Mucosa of descending colon (tissue), 3 donors: ENCODE data around the gene ACACB. TPM values are rescaled to one million over a fixed set of nuclear protein-coding genes. Genes with fewer than 3 reads are reported as not detected.

Experiments used
- ATAC-seq: fragments of 200-7000 bp; cut with Tn5 transposase; one replicate; pipeline ENCODE4 v1.9.1; 2020; ENCODE audit warnings: mild to moderate bottlenecking, moderate library complexity
- DNase-seq, 3 donors: peaks; one replicate each; pipeline ENCODE4 v3.0.0-alpha.2; 2020
- H3K36me3 ChIP-seq: fragments of 200-600 bp; one replicate; pipeline ENCODE4 v1.8.0; 2021; ENCODE audit warnings: low read depth, mild to moderate bottlenecking
- H3K4me1 ChIP-seq: fragments of 200-600 bp; one replicate; pipeline ENCODE4 v1.8.0; 2021; ENCODE audit warnings: low read depth, mild to moderate bottlenecking
- H3K4me3 ChIP-seq: fragments of 200-600 bp; one replicate; pipeline ENCODE4 v1.8.0; 2021; ENCODE audit warnings: mild to moderate bottlenecking
- H3K9me3 ChIP-seq: fragments of 200-600 bp; one replicate; pipeline ENCODE4 v1.8.0; 2021; ENCODE audit warnings: mild to moderate bottlenecking
- intact Hi-C, 2 donors: fragments of 100-400 bp; cut with DNase I in 1 of 2; cut with micrococcal nuclease in 1 of 2; formaldehyde crosslinking; loops; one replicate each; pipeline versions ENCODE4 v1.11.0 to v1.11.1; 2022; cut with DNase I, micrococcal nuclease
- total RNA-seq, 3 donors: library from RNA; stranded (reverse); fragmentation: NEBNext Ultra II Directional in 2 of 3; extraction: Animal tissue kit (Norgen Biotek cat#: 25700) in 2 of 3; gene quantifications; one replicate each; pipeline versions ENCODE4 v1.2.1 to v1.2.4, GENCODE V29; 2021 to 2023
- TF ChIP-seq, protein P1 (sequence below): fragments of 200-600 bp; IDR thresholded peaks from one replicate; pipeline ENCODE4 v1.8.0; 2022; ENCODE audit warnings: antibody characterized with exemption, mild to moderate bottlenecking
- donor health status: DM: no; HTN: no; CAD: no; lungs with moderate emphysema.
- donor health status: DM: no; HTN: no; CAD: no.
- donor health status: DM: no; HTN: yes; CAD: no.

Gene ACACB
- total RNA-seq, 3 donors from 2014 or later: 54.4 to 155 (median 66.3) TPM

DNA sequence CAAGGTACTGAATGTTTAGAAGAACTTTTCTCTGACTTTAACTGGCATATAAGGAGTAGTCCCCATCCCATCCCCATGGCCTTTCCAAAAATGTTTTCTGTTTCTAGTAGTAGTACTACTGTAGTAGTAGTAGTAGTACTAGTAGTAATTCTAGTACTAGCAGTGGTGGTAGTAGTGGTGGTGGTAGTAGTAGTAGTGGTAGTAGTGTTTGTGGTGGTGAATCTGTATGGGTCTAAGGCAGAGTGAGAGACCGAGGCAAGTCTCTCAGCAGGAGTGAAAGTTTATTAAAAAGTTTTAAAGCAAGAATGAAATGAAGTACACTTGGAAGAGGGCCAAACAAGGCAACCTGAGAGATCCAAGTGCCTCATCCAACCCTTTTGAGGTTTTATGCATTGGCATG is 134.1 kb downstream of the ACACB start:
- Histone ChIP-seq H3K4me1 (peaks cover 4% of the 10 kb centered on the region), H3K9me3 (peaks cover 6% of the 10 kb centered on the region), H3K36me3 (peaks cover 6% of the 10 kb centered on the region), H3K4me3 (no peak overlapping the region)
- no peak for DNase-seq
- TF ChIP-seq, protein P1, sequence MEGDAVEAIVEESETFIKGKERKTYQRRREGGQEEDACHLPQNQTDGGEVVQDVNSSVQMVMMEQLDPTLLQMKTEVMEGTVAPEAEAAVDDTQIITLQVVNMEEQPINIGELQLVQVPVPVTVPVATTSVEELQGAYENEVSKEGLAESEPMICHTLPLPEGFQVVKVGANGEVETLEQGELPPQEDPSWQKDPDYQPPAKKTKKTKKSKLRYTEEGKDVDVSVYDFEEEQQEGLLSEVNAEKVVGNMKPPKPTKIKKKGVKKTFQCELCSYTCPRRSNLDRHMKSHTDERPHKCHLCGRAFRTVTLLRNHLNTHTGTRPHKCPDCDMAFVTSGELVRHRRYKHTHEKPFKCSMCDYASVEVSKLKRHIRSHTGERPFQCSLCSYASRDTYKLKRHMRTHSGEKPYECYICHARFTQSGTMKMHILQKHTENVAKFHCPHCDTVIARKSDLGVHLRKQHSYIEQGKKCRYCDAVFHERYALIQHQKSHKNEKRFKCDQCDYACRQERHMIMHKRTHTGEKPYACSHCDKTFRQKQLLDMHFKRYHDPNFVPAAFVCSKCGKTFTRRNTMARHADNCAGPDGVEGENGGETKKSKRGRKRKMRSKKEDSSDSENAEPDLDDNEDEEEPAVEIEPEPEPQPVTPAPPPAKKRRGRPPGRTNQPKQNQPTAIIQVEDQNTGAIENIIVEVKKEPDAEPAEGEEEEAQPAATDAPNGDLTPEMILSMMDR: no peak
- intact Hi-C loops: no loop called here
- ATAC-seq: no peak

- TF ChIP-seq, protein P1: no peak
- no peak for ATAC-seq
- no peaks in the 10 kb centered on the region for H3K36me3 ChIP-seq
- H3K4me3 ChIP-seq: no peak overlapping the region
- intact Hi-C loops: no loop called here
- peaks cover 6% of the 10 kb centered on the region for H3K9me3 ChIP-seq
- peaks cover 4% of the 10 kb centered on the region for H3K4me1 ChIP-seq
- DNase-seq: no peak
Measured at GRCh38 chr12:109252799-109253198, 136.4 kb downstream of the ACACB start.

DNA sequence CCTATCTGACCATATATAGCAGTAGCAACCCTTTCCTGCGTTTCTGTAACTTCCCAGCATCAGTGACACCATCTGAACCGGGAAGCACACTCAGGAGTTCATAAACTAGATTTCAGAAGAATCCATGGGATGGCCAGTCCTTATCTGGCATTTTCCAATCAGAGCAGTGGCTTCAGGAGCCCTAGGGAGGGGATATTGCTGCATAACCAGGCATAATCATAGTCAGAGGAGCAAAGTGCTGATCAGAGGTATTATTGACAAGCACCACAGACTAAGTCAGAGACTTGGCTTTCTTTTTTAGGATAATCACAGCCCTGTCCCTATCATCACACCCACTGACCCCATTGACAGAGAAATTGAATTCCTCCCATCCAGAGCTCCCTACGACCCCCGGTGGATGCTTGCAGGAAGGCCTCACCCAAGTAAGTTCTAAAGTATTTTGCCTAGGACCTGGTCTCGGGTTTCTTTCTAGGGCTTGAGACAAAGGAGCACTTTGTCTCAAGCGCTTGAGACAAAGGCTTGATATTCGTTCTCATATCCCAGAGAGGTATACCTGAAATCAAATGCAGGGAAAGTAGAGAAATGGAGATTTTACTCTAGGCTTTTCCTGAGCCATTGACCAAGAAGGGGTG is 137.6 kb downstream of the ACACB start:
- Histone ChIP-seq H3K9me3 (peaks cover 6% of the 10 kb centered on the region), H3K36me3 (no peaks in the 10 kb centered on the region), H3K4me1 (peaks cover 2% of the 10 kb centered on the region), H3K4me3 (no peak overlapping the region)
- DNase-seq (no peak), ATAC-seq (no peak)
- TF ChIP-seq, protein P1: no peak
- intact Hi-C loops: no loop called here

- Histone ChIP-seq H3K9me3 (peaks cover 6% of the 10 kb centered on the region), H3K4me3 (no peak overlapping the region), H3K4me1 (no peaks in the 10 kb centered on the region), H3K36me3 (no peaks in the 10 kb centered on the region)
- DNase-seq (no peak), ATAC-seq (no peak)
- TF ChIP-seq, protein P1: no peak
- intact Hi-C loops: no loop called here
Measured at GRCh38 chr12:109255377-109255776, 139.0 kb downstream of the ACACB start.

DNA sequence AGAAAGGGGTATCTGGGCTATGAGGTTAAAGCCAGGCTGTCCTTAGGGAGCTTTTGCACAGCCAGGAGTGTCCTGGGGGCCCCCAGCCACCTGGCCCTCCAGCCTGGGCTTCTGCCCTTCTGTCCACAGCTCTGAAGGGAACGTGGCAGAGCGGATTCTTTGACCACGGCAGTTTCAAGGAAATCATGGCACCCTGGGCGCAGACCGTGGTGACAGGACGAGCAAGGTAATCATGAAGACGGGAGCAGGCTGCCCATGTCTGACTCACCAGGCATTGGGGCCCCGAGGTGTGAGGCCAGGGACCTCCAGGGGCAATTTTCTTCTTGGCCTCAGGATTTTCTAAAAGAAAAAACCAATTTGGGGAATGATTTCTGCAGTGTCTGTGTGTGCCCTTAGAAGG is 139.6 kb downstream of the ACACB start:
- Histone ChIP-seq H3K36me3 (no peaks in the 10 kb centered on the region), H3K4me3 (no peak overlapping the region), H3K9me3 (peaks cover 6% of the 10 kb centered on the region), H3K4me1 (no peaks in the 10 kb centered on the region)
- intact Hi-C loops: no loop called here
- TF ChIP-seq, protein P1: no peak
- ATAC-seq (no peak), DNase-seq (no peak)

DNA sequence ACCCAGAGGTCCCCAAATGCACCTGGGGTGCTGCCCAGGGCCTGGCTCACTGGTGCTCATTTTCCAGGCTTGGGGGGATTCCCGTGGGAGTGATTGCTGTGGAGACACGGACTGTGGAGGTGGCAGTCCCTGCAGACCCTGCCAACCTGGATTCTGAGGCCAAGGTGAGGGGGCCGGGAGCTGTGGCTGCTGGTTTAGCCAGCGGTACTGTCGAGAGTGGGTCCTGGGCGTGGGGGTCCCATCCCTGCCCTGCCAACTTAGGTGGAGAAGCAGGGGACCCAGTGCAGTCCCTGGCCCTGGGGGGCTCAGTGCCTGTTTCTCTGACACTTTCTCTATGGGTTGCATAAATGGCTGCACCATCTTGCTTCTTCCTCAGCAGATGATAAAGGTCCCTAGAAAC is 141.8 kb downstream of the ACACB start:
- Histone ChIP-seq H3K4me1 (no peaks in the 10 kb centered on the region), H3K9me3 (peaks cover 6% of the 10 kb centered on the region), H3K36me3 (no peaks in the 10 kb centered on the region), H3K4me3 (no peak overlapping the region)
- no peak for DNase-seq
- intact Hi-C loops: no loop called here
- no peak for ATAC-seq
- TF ChIP-seq, protein P1: no peak
